Fibroblast of pulmonary artery (primary cell): ENCODE measurements around the gene ARHGAP1.
"Not testable (repeated sequence)": the region's sequence is repeated elsewhere in the genome, so short reads cannot be mapped to it uniquely, and the experiment has no call there.

Experiments
- DNase-seq: peaks from one replicate; pipeline ENCODE4 v3.0.0-alpha.2; 2010; ENCODE audit warnings: low read depth
- H3K4me3 ChIP-seq: replicated peaks from 2 replicates; pipeline ENCODE4 v1.5.1; 2011; ENCODE audit warnings: low read depth, mild to moderate bottlenecking, control low read depth, low read length, moderate library complexity
- CTCF ChIP-seq: IDR thresholded peaks from 2 replicates; pipeline ENCODE4 v1.5.1; 2011; ENCODE audit warnings: mild to moderate bottlenecking, control low read depth, low read length, inconsistent platforms; ENCODE audit errors: missing control alignments

The ARHGAP1 gene

GRCh38 chr11:46672381-46672839 is 28.0 kb downstream of the ARHGAP1 start:
- DNase-seq: no peak
- no peak overlapping the region for H3K4me3 ChIP-seq
- TF ChIP-seq CTCF: no peak

GRCh38 chr11:46671958-46672315 is 28.5 kb downstream of the ARHGAP1 start:
- DNase-seq: no peak
- H3K4me3 ChIP-seq: no peak overlapping the region
- no peak for TF ChIP-seq CTCF

- not testable (repeated sequence) for H3K4me3 ChIP-seq
Measured at GRCh38 chr11:46670521-46670920, 29.9 kb downstream of the ARHGAP1 start.

GRCh38 chr11:46669711-46670139 is 30.7 kb downstream of the ARHGAP1 start:
- DNase-seq: no peak
- peak; percentile 13 for TF ChIP-seq CTCF
- no peak overlapping the region for H3K4me3 ChIP-seq

More at GRCh38 chr11:46670521-46670920, 29.9 kb downstream of the ARHGAP1 start:
- DNase-seq: not testable (repeated sequence)

GRCh38 chr11:46668480-46669085 is 31.8 kb downstream of the ARHGAP1 start:
- DNase-seq: no peak
- no peak for TF ChIP-seq CTCF
- H3K4me3 ChIP-seq: no peak overlapping the region

- peak; percentile 33 for DNase-seq
- TF ChIP-seq CTCF: no peak
- H3K4me3 ChIP-seq: no peak overlapping the region
Measured at GRCh38 chr11:46667043-46667481, 33.4 kb downstream of the ARHGAP1 start.

GRCh38 chr11:46666516-46666915 is 33.9 kb downstream of the ARHGAP1 start:
- H3K4me3 ChIP-seq: no peak overlapping the region
- no peak for DNase-seq
- no peak for TF ChIP-seq CTCF
